Measurements from ENCODE around the gene GEMIN4. TPM values are rescaled to one million over a fixed set of nuclear protein-coding genes. Genes with fewer than 3 reads are reported as not detected.

Gene GEMIN4
- total RNA-seq, 4 donors from 2014 or later: 10.5 to 70.3 (median 12.4) TPM

DNA sequence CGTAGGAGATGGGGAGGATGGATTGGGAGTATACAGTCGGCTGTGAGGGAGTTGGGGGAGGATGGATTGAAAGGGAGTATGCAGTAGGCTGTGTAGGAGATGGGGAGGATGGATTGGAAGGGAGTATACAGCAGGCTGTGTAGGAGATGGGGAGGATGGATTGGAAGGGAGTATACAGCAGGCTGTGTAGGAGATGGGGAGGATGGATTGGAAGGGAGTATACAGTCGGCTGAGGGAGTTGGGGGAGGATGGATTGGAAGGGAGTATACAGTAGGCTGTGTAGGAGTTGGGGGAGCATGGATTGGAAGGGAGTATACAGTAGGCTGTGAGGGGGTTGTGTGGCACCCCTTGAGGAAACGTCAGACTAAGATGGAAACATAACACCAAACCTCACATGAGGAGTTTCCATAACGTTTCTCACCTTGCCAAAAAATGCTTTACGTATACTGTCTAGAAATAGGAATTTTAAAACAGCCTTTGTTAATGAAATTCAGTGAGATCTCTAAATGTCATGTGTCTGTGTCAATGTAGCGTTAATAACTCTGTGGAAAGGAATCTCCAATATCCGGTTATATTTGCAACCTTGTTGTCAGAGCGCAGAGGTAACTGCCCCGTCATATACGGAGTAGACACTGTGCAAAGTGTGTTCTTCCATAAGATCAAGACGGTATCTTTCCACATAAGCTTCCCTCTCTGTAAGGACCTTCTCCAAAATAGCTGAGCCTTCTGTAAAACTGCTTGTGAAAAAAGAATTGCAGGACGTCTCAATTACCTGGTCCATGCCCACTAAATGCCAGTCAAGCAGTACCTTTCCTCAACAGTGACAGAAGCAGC, 31.1 kb downstream of the GEMIN4 start:
- Histone ChIP-seq H3K4me3 (no peak overlapping the region), H3K27me3 (no peaks in the 10 kb centered on the region), H3K4me1 (peaks cover 0 to 20% (median 7%) of the 10 kb centered on the region in 4 donors), H3K27ac (no peak overlapping the region), H3K9me3 (no peaks in the 10 kb centered on the region), H3K36me3 (no peaks in the 10 kb centered on the region)
- TF ChIP-seq EP300 (IDR thresholded peaks at IDR 0.05; ENCODE audit: low read depth) (no peak), POLR2A (IDR thresholded peaks at IDR 0.05) (no peak), CTCF (IDR thresholded peaks at IDR 0.05) (no peak), POLR2AphosphoS5 (IDR thresholded peaks at IDR 0.05) (no peak)
- intact Hi-C loops (cut with DNase I; ENCODE audit: low total_unique reads): no loop called here
- in situ Hi-C loops (cut with MboI; ENCODE audit: low pct_ligation_motif_present in 1 of 4, low pct_unique_long_range_greater_than_20kb in 1 of 4, low sequenced_read_pairs in 3 of 4): no loop called here
- 76 to 82% methylated on average over 10 to 13 of the region's 13 CpGs for WGBS, 2 donors (ENCODE audit: low coverage in 1 of 2)
- DNase-seq: no peak

GRCh38 chr17:718075-718474, 34.0 kb downstream of the GEMIN4 start:
- Histone ChIP-seq H3K4me3 (no peak overlapping the region), H3K4me1 (peaks cover 0 to 33% (median 21%) of the 10 kb centered on the region in 4 donors), H3K27ac (no peak overlapping the region), H3K36me3 (no peaks in the 10 kb centered on the region), H3K9me3 (no peaks in the 10 kb centered on the region), H3K27me3 (no peaks in the 10 kb centered on the region)
- TF ChIP-seq CTCF (IDR thresholded peaks at IDR 0.05) (no peak), POLR2A (IDR thresholded peaks at IDR 0.05) (no peak), EP300 (IDR thresholded peaks at IDR 0.05; ENCODE audit: low read depth) (no peak), POLR2AphosphoS5 (IDR thresholded peaks at IDR 0.05) (no peak)
- in situ Hi-C loops (cut with MboI; ENCODE audit: low pct_ligation_motif_present in 1 of 4, low pct_unique_long_range_greater_than_20kb in 1 of 4, low sequenced_read_pairs in 3 of 4) (no loop called here), intact Hi-C loops (cut with DNase I; ENCODE audit: low total_unique reads) (no loop called here)
- no peak for DNase-seq
- WGBS, 2 donors (ENCODE audit: low coverage in 1 of 2): 85 to 86% methylated on average over 5 of the region's 5 CpGs

- in situ Hi-C loops (cut with MboI; ENCODE audit: low pct_ligation_motif_present in 1 of 4, low pct_unique_long_range_greater_than_20kb in 1 of 4, low sequenced_read_pairs in 3 of 4): no loop called here
- TF ChIP-seq EP300 (IDR thresholded peaks at IDR 0.05; ENCODE audit: low read depth) (no peak), CTCF (IDR thresholded peaks at IDR 0.05) (no peak), POLR2AphosphoS5 (IDR thresholded peaks at IDR 0.05) (no peak), POLR2A (IDR thresholded peaks at IDR 0.05) (no peak)
- 80 to 87% methylated on average over 3 to 5 of the region's 5 CpGs for WGBS, 2 donors (ENCODE audit: low coverage in 1 of 2)
- Histone ChIP-seq H3K4me1 (peaks cover 0 to 6% (median 2%) of the 10 kb centered on the region in 4 donors), H3K4me3 (no peak overlapping the region), H3K9me3 (no peaks in the 10 kb centered on the region), H3K36me3 (peaks cover 0 to 11% (median 3%) of the 10 kb centered on the region in 4 donors), H3K27ac (no peak overlapping the region), H3K27me3 (no peaks in the 10 kb centered on the region)
- DNase-seq: no peak
- intact Hi-C loops (cut with DNase I; ENCODE audit: low total_unique reads): no loop called here
Observed at GRCh38 chr17:708132-708531, 43.9 kb downstream of the GEMIN4 start.

DNA sequence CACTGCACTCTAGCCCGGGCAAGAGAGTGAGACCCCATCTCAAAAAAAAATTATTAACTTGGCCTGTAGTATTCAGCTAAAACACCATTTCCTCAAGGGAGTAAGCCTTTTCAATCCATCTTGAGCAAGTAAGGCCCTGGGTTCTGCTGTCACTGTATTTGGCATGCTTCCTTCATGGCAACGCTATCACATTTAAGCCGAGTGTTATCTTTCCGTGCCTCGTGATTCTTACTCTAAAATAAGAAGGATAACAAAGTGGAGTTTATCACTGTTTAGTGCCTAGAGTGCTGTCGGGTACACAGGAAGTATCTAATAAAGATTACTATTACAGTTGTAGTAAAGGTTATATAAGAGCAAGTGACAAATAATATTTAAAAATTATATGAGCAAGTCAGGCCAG, 46.2 kb downstream of the GEMIN4 start:
- in situ Hi-C loops (cut with MboI; ENCODE audit: low pct_ligation_motif_present in 1 of 4, low pct_unique_long_range_greater_than_20kb in 1 of 4, low sequenced_read_pairs in 3 of 4): no loop called here
- Histone ChIP-seq H3K9me3 (no peaks in the 10 kb centered on the region), H3K4me1 (no peaks in the 10 kb centered on the region), H3K4me3 (no peak overlapping the region), H3K27ac (no peak overlapping the region), H3K36me3 (peaks cover 0 to 11% (median 3%) of the 10 kb centered on the region in 4 donors), H3K27me3 (no peaks in the 10 kb centered on the region)
- intact Hi-C loops (cut with DNase I; ENCODE audit: low total_unique reads): no loop called here
- TF ChIP-seq CTCF (IDR thresholded peaks at IDR 0.05): no peak
- no peak for DNase-seq
- 85 to 93% methylated on average over 5 to 6 of the region's 6 CpGs for WGBS, 2 donors (ENCODE audit: low coverage in 1 of 2)

Measured in transverse colon (tissue), 4 donors.